Uterus (tissue), 2 donors: ENCODE data around the gene ULK4.

ENCODE experiments used
- POLR2A ChIP-seq, 2 donors: fragments of 450-650 bp; IDR thresholded peaks; one replicate each; pipeline ENCODE4 v1.6.1; 2016; ENCODE audit warnings: antibody characterized with exemption in 2 of 2, mild to moderate bottlenecking in 1 of 2, moderate library complexity in 1 of 2
- TF ChIP-seq, protein P1 (sequence below), 4 experiments: fragments of 200-600 bp in 2 of 4; fragments of 450-650 bp in 2 of 4; sonication (generic) in 2 of 4; IDR thresholded peaks; one replicate each; pipeline ENCODE4 v1.5.1; 2016 to 2019; ENCODE audit warnings: antibody characterized with exemption in 4 of 4, mild to moderate bottlenecking in 2 of 4, moderate library complexity in 1 of 4

GRCh38 chr3:41769106-41769505, 192.8 kb downstream of the ULK4 start:
- no peak for TF ChIP-seq POLR2A (IDR thresholded peaks at IDR 0.05)
- TF ChIP-seq, protein P1, sequence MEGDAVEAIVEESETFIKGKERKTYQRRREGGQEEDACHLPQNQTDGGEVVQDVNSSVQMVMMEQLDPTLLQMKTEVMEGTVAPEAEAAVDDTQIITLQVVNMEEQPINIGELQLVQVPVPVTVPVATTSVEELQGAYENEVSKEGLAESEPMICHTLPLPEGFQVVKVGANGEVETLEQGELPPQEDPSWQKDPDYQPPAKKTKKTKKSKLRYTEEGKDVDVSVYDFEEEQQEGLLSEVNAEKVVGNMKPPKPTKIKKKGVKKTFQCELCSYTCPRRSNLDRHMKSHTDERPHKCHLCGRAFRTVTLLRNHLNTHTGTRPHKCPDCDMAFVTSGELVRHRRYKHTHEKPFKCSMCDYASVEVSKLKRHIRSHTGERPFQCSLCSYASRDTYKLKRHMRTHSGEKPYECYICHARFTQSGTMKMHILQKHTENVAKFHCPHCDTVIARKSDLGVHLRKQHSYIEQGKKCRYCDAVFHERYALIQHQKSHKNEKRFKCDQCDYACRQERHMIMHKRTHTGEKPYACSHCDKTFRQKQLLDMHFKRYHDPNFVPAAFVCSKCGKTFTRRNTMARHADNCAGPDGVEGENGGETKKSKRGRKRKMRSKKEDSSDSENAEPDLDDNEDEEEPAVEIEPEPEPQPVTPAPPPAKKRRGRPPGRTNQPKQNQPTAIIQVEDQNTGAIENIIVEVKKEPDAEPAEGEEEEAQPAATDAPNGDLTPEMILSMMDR (IDR thresholded peaks at IDR 0.05), result no peak
